ENCODE results near the gene CIC. TPM values are rescaled to one million over a fixed set of nuclear protein-coding genes. Genes with fewer than 3 reads are reported as not detected.

Gene CIC
- total and polyA plus RNA-seq, 2 of the 13 experiments (the other 11 are each of a cell fraction or from before 2014, with no cell fraction given) = 5.9 to 8.0 TPM

GRCh38 chr19:42249149-42249750 is 19.8 kb upstream of the CIC start:
- ATAC-seq (no peak), FAIRE-seq (no peak), DNase-seq (ENCODE audit: low spot score) (no peak)
- Histone ChIP-seq H3K9ac (ENCODE audit: insufficient read depth, low read depth, low read length) (no peak overlapping the region), H2AFZ (ENCODE audit: low read length) (no peak overlapping the region), H3K4me3 (replicated peaks in 1 of 3; ENCODE audit: insufficient read depth in 1 of 3, low read depth in 2 of 3, low read length in 3 of 3) (no peak overlapping the region), H3K4me1 (ENCODE audit: insufficient read depth, low read length) (peaks cover 70% of the 10 kb centered on the region), H3K9me3 (ENCODE audit: low read length) (no peaks in the 10 kb centered on the region), H4K20me1 (ENCODE audit: insufficient read depth, low read length) (peaks cover 50% of the 10 kb centered on the region), H3K27ac (ENCODE audit: extremely low read length, insufficient read depth, low read length) (no peak overlapping the region), H3K79me2 (ENCODE audit: insufficient read depth, low read length) (peaks cover 38% of the 10 kb centered on the region), H3K27me3 (ENCODE audit: control insufficient read depth in 1 of 2, insufficient read depth in 2 of 2, low read length in 2 of 2) (no peaks in the 10 kb centered on the region; a peak in 1 of 5 replicates), H3K36me3 (replicated peaks in 1 of 2; ENCODE audit: control insufficient read depth in 1 of 2, insufficient read depth in 2 of 2, low read length in 2 of 2) (peaks cover 7 to 32% of the 10 kb centered on the region in 2 experiments; a peak in 3 of 5 replicates), H3K4me2 (ENCODE audit: low read depth, low read length) (no peak overlapping the region)
- in situ Hi-C loops (cut with HindIII; ENCODE audit: extremely low pct_ligation_motif_present, low pct_unique_long_range_greater_than_20kb) = no loop called here
- no TSS peak for BruUV-seq (replicated peaks)
- ChIA-PET POLR2A (interaction anchor here (0.5 to 3.6 kb wide), 4 partner anchors 12 to 31 kb away, joined by 3 to 25 read pairs (median 3); partner anchors contain the start of gene CIC), CTCF (ENCODE audit: low intra/inter-chr PET ratio, low total read pairs) (no interaction called here)
- intact Hi-C loops (cut with micrococcal nuclease; ENCODE audit: unreplicated experiment) = no loop called here
- 96% methylated on average over 36 of the region's 36 CpGs for WGBS (ENCODE audit: low lambda C conversion rate)
- TF ChIP-seq, protein P1, sequence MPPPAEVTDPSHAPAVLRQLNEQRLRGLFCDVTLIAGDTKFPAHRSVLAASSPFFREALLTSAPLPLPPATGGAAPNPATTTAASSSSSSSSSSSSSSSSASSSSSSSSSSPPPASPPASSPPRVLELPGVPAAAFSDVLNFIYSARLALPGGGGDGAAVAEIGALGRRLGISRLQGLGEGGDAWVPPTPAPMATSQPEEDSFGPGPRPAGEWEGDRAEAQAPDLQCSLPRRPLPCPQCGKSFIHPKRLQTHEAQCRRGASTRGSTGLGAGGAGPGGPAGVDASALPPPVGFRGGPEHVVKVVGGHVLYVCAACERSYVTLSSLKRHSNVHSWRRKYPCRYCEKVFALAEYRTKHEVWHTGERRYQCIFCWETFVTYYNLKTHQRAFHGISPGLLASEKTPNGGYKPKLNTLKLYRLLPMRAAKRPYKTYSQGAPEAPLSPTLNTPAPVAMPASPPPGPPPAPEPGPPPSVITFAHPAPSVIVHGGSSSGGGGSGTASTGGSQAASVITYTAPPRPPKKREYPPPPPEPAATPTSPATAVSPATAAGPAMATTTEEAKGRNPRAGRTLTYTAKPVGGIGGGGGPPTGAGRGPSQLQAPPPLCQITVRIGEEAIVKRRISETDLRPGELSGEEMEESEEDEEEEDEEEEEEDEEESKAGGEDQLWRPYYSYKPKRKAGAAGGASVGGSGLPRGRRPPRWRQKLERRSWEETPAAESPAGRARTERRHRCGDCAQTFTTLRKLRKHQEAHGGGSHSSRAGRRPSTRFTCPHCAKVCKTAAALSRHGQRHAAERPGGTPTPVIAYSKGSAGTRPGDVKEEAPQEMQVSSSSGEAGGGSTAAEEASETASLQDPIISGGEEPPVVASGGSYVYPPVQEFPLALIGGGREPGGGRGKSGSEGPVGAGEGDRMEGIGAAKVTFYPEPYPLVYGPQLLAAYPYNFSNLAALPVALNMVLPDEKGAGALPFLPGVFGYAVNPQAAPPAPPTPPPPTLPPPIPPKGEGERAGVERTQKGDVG (CRISPR knock-in tag; IDR thresholded peaks at IDR 0.05; ENCODE audit: borderline replicate concordance) = no peak
- TF ChIP-seq KDM2A (CRISPR knock-in tag; IDR thresholded peaks at IDR 0.05; ENCODE audit: borderline replicate concordance, low read depth) (0 out of 2 replicates have a peak, but pooled peaks have one; percentile 5), CHD4 (IDR thresholded peaks at IDR 0.05; ENCODE audit: borderline replicate concordance, low read length) (no peak), AGO2 (optimal IDR thresholded peaks at IDR 0.05; ENCODE audit: low read depth, low read length) (peak; percentile 98), SNAPC5 (CRISPR knock-in tag; IDR thresholded peaks at IDR 0.05; ENCODE audit: borderline replicate concordance) (no peak), ZSCAN25 (CRISPR knock-in tag; IDR thresholded peaks at IDR 0.05) (no peak), RBFOX2 (IDR thresholded peaks at IDR 0.05; ENCODE audit: low read depth, low read length) (peak; percentile 75), TRIM22 (IDR thresholded peaks at IDR 0.05) (no peak), PAX8 (CRISPR knock-in tag; IDR thresholded peaks at IDR 0.05; ENCODE audit: borderline replicate concordance) (no peak), PCBP1 (IDR thresholded peaks at IDR 0.05; ENCODE audit: borderline replicate concordance, low read depth, low read length) (0 out of 2 replicates have a peak, but pooled peaks have one; percentile 28), ATF6 (CRISPR knock-in tag; conservative IDR thresholded peaks at IDR 0.05) (no peak), ZNF34 (CRISPR knock-in tag; IDR thresholded peaks at IDR 0.05; ENCODE audit: borderline replicate concordance) (no peak), NAIF1 (CRISPR knock-in tag; IDR thresholded peaks at IDR 0.05; ENCODE audit: borderline replicate concordance) (no peak), AKAP8 (CRISPR knock-in tag; IDR thresholded peaks at IDR 0.05) (peak; percentile 71)
- TF ChIP-seq, protein P2, sequence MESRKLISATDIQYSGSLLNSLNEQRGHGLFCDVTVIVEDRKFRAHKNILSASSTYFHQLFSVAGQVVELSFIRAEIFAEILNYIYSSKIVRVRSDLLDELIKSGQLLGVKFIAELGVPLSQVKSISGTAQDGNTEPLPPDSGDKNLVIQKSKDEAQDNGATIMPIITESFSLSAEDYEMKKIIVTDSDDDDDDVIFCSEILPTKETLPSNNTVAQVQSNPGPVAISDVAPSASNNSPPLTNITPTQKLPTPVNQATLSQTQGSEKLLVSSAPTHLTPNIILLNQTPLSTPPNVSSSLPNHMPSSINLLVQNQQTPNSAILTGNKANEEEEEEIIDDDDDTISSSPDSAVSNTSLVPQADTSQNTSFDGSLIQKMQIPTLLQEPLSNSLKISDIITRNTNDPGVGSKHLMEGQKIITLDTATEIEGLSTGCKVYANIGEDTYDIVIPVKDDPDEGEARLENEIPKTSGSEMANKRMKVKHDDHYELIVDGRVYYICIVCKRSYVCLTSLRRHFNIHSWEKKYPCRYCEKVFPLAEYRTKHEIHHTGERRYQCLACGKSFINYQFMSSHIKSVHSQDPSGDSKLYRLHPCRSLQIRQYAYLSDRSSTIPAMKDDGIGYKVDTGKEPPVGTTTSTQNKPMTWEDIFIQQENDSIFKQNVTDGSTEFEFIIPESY (CRISPR knock-in tag; IDR thresholded peaks at IDR 0.05) = peak; percentile 93
